Epithelial cell of proximal tubule (primary cell): ENCODE data around the gene OLFML3. TPM values are rescaled to one million over a fixed set of nuclear protein-coding genes. Genes with fewer than 3 reads are reported as not detected.

Source experiments
- DNase-seq: peaks from one replicate; pipeline ENCODE4 v3.0.0-alpha.2; 2011; ENCODE audit warnings: low read depth
- H3K4me3 ChIP-seq: 2 replicates; pipeline ENCODE4 v1.5.1; 2011; ENCODE audit warnings: low read depth, mild to moderate bottlenecking, low read length
- total RNA-seq: library from RNA; depleted of rRNA; stranded (reverse); fragments of >200 nt; gene quantifications from 2 replicates; pipeline ENCODE4 v1.2.3, GENCODE V29; 2015
- TF ChIP-seq, protein P1 (sequence below): conservative IDR thresholded peaks from 2 replicates; pipeline ENCODE4 v1.5.1; 2012; ENCODE audit warnings: low read depth, mild to moderate bottlenecking, low read length

Gene OLFML3
- total RNA-seq, 1 donor from 2014 or later: 0.12 TPM

GRCh38 chr1:113983391-113983790 lies 4.1 kb downstream of the OLFML3 start:
- H3K4me3 ChIP-seq: no peak overlapping the region
- TF ChIP-seq, protein P1, sequence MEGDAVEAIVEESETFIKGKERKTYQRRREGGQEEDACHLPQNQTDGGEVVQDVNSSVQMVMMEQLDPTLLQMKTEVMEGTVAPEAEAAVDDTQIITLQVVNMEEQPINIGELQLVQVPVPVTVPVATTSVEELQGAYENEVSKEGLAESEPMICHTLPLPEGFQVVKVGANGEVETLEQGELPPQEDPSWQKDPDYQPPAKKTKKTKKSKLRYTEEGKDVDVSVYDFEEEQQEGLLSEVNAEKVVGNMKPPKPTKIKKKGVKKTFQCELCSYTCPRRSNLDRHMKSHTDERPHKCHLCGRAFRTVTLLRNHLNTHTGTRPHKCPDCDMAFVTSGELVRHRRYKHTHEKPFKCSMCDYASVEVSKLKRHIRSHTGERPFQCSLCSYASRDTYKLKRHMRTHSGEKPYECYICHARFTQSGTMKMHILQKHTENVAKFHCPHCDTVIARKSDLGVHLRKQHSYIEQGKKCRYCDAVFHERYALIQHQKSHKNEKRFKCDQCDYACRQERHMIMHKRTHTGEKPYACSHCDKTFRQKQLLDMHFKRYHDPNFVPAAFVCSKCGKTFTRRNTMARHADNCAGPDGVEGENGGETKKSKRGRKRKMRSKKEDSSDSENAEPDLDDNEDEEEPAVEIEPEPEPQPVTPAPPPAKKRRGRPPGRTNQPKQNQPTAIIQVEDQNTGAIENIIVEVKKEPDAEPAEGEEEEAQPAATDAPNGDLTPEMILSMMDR: no peak
- DNase-seq: no peak

DNA sequence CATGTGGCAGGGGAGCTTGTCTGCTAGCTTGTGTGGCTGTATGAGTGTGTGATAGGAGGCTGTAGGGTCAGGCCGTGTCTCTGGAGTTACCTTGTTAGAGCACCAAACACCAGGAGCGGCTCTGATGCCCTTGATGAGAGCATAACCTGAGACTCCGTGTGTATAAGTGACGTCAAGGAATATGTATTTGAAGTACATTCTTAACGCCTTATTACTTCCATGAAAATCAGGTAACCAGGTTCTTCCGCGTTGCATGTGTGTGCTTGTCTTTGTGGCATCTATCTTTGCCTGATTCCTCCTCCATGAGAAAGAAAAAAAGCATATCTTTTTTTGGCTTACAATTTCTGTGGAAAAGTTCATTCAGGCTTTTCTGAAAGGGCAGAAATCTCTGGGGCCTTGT lies 4.6 kb downstream of the OLFML3 start:
- TF ChIP-seq, protein P1: no peak
- DNase-seq: no peak
- no peak overlapping the region for H3K4me3 ChIP-seq

- TF ChIP-seq, protein P1: no peak
Observed at GRCh38 chr1:113984710-113985109, 5.4 kb downstream of the OLFML3 start.

DNA sequence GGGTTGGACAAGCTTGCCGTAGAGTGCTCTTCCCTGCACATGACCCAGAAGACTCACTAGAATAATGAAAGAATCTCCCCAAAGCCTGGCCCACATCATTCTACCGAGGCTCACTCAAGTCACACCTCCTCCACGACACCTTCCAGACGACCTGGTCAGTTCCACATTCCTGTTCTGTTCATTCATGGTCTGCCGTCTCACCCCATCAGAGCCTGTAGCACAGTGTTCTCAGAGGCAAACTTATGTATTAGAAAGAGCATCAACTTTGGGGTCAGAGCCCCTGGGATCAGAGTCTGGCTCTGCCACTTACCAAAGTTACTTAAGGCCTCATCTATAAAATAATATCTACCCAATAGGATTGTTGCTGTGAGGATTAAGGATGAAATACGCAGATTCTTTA lies 7.5 kb downstream of the OLFML3 start:
- no peak overlapping the region for H3K4me3 ChIP-seq
- no peak for DNase-seq
- TF ChIP-seq, protein P1: no peak

More at GRCh38 chr1:113984710-113985109, 5.4 kb downstream of the OLFML3 start:
- DNase-seq: no peak
- no peak overlapping the region for H3K4me3 ChIP-seq

- no peak overlapping the region for H3K4me3 ChIP-seq
- TF ChIP-seq, protein P1: no peak
- DNase-seq: no peak
Observed at GRCh38 chr1:113987259-113987658, 8.0 kb downstream of the OLFML3 start.

- TF ChIP-seq, protein P1: no peak
- no peak overlapping the region for H3K4me3 ChIP-seq
- DNase-seq: no peak
Observed at GRCh38 chr1:113990530-113990929, 11.3 kb downstream of the OLFML3 start.

- DNase-seq: no peak
- TF ChIP-seq, protein P1: no peak
- H3K4me3 ChIP-seq: no peak overlapping the region
Observed at GRCh38 chr1:113990961-113991360, 11.7 kb downstream of the OLFML3 start.
